Activated CD4-positive, alpha-beta T cell treated with anti-CD3 and anti-CD28 coated beads for 1 hour (primary cell): ENCODE measurements around the gene ACAD10.
"Not testable (repeated sequence)": the region's sequence is repeated elsewhere in the genome, so short reads cannot be mapped to it uniquely, and the experiment has no call there.

Experiments used
- DNase-seq: peaks from one replicate; pipeline ENCODE4 v3.0.0-alpha.2; 2020

ACAD10 gene

DNA sequence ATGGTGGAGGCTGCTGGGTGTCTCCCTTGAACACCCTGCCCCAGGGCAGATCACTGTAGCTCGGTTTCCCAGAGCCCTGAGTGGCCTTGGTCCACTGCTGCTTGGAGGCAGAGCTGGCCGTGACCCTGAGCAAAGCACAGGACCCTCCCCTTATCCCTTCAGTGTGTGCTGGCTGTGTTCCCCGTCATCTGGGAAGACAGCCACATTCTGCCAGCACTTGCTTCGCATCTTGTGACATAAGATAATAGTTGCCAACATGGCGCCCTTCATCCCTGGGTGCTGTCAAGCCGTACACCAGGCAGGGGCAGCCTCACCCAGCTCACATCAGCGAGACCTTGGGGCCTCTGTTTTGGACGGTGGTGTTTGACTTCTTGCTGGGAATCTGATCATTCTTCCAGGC, 68.8 kb downstream of the ACAD10 start:
- no peak for DNase-seq

- no peak for DNase-seq
Observed at GRCh38 chr12:111756196-111756595, 70.3 kb downstream of the ACAD10 start.

DNA sequence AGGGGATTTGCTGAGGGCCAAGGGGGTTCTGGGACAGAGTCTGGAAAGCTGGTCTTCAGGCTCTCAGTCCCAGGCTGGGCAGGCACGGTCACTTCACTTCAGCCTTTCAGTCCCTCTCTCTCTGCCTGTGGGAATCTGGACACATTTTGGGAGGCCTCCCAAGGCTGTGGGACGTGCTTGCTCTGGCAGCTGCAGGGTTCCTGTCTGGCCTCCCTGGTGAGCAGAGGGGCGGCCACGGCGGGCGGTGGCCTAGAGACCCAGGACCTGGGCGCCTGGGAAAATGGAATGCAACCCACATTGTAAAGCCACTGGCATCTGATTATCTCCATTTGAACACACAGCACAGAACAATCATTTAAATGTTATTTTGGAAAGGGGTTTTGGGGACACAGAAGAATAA, 70.8 kb downstream of the ACAD10 start:
- DNase-seq: no peak

- no peak for DNase-seq
Observed at GRCh38 chr12:111757361-111758119, 71.7 kb downstream of the ACAD10 start.

GRCh38 chr12:111758120-111758561, 72.3 kb downstream of the ACAD10 start:
- DNase-seq: no peak

DNA sequence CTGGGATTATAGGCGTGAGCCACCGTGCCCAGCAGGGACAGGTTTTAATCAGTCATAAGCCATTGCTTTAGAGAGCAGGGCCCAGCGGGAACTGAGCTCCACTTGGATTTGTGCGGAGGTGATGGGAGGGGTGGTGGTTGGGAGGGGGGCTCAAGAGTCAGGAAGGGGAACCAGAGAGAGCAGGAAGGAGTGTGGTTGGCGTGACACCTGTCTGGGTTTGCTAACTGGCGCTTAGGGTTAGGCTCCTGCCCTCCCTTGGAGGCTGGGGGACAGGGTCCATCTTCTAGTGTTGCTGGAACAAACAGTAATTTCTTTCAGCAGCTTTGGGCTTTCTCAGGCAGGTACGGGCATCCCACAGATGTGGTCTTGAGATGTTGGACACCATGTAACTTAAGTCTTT, 73.4 kb downstream of the ACAD10 start:
- DNase-seq: no peak

GRCh38 chr12:111759991-111760390, 74.1 kb downstream of the ACAD10 start:
- DNase-seq: no peak

GRCh38 chr12:111761099-111761498, 75.2 kb downstream of the ACAD10 start:
- DNase-seq: no peak

GRCh38 chr12:111761706-111762105, 75.9 kb downstream of the ACAD10 start:
- DNase-seq: no peak

- not testable (repeated sequence) for DNase-seq
Observed at GRCh38 chr12:111763552-111763951, 77.7 kb downstream of the ACAD10 start.

DNA sequence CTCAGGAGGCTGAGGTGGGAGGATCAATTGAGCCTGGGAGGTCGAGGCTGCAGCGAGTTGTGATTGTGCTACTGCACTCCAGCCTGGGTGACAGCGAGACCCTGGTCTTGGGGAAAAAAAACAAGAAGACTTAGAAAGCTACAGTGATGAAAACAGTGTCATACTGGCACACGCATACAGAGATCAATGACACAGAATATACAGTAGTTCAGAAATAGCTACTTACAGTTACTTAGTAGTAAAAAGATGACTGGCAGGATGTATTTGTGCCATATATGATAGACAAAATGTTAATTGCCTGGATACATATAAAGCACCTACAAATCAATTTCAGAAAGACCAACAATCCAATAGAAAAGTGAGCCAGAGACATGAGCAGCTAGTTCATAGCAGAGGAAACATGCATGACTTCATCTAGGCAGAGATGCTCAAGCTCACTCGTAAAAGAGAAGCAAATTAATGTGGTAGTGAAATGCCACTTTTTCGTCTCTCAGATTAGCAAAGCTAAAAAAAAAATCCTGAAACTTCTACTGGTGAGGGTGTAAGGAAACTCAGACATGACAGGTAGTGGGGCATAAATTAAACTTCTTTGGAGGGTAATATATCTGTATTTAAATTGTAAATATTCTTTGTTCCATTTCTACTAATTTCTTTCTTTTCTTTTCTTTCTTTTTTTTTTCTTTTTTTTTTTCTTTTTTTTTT, 78.4 kb downstream of the ACAD10 start:
- DNase-seq: no peak

GRCh38 chr12:111766608-111767361, 80.9 kb downstream of the ACAD10 start, which contains the start of gene ALDH2:
Gene ALDH2, plus strand, starts transcription at chr12:111766933. Its CDS starts 50 bp downstream, at chr12:111766983.
- no peak for DNase-seq

- no peak for DNase-seq
Observed at GRCh38 chr12:111767362-111768158, 81.7 kb downstream of the ACAD10 start.

DNA sequence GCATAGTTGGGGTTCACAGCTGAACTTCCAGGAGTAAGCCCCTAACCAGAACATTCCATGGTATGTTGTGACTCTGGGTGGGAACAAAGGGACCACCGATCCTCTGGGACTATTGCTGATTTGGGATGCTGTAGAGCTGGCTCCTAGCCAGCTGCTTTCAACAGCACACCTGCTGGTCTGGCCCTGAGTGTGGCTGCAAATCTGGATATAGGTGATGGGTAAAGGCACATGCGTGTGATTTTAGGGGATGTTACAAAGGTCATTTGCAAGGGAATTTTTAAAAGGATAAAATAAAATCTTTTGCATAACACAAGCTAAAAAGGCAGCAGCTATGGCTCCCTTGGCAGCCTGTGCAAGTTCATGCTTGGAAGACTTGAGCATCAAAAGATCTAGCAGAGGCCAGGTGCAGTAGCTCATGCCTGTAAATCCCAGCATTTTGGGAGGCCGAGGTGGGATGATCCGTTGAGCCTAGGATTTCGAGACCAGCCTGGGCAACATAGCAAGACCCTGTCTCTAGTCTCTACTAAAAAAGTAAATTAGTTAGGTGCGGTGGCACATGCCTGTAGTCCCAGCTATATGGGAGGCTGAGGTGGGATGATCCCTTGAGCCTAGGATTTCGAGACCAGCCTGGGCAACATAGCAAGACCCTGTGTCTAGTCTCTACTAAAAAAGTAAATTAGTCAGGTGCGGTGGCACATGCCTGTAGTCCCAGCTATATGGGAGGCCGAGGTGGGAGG, 82.5 kb downstream of the ACAD10 start:
- DNase-seq: no peak

- no peak for DNase-seq
Observed at GRCh38 chr12:111769599-111769998, 83.7 kb downstream of the ACAD10 start.

GRCh38 chr12:111773801-111774551, 88.1 kb downstream of the ACAD10 start:
- DNase-seq: no peak

DNA sequence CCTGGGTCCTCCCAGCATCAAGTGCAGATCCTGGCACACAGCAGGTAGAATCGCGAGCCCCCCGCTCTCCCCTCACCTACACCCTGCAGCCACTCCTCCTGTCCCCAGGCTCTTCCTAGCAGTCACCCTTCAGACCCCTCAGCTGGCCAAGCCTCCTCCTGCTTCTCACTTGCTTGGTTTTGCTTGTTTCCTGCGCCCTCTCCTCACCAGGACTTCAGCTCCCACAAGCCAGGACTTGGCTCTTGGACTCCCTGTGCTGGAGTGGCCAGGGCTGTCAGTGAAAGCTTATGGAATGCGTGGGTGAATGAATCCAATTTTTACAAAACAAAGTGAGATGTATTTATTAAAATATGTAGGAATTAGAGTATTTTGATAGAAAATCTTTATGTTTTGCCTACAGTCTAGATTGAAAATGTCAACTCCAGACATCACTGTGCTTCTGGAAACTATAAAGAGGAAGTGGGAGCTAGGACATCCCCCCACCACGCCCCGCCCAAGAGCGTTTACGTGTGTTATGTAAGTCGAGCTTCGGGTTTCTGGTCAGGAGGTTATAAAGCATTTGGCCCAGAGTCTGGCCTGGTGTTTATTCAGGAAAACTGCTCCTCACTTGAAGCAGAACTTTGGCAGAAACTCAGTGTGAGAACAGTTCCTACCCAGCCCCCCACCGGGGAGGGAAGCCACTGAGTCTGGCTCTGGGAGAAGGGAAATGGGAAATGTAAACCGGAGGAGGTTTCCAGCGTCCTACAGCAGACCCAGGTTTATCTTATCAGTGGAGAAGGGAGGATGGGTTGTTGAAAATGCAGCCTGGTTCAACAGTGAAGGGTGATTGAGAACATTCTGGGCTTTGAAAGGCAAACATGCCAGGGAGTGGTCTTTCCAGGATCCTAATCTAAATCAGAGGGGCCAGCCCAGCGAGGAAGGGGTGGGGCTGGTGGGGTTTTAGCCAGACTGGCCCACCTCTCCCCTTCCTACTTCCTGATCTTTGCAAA, 89.6 kb downstream of the ACAD10 start:
- DNase-seq: no peak

GRCh38 chr12:111776836-111777344, 91.0 kb downstream of the ACAD10 start:
- no peak for DNase-seq

GRCh38 chr12:111777345-111778045, 91.6 kb downstream of the ACAD10 start:
- no peak for DNase-seq
